SJCRH30 (cell line): ENCODE data around the gene SIN3B. TPM values are rescaled to one million over a fixed set of nuclear protein-coding genes. Genes with fewer than 3 reads are reported as not detected.

Source experiments
- DNase-seq, 2 experiments: peaks; one replicate each; pipeline ENCODE4 v3.0.0-alpha.2; 2015 to 2020
- H3K27ac ChIP-seq: fragments of 250-450 bp; sonication (Bioruptor Pico); 2 replicates; pipeline ENCODE4 v1.5.1; 2020; ENCODE audit warnings: mild to moderate bottlenecking, moderate library complexity
- H3K27me3 ChIP-seq: fragments of 250-450 bp; sonication (Bioruptor Pico); 2 replicates; pipeline ENCODE4 v1.5.1; 2020; ENCODE audit warnings: mild to moderate bottlenecking, moderate library complexity
- H3K36me3 ChIP-seq: fragments of 250-450 bp; sonication (Bioruptor Pico); 2 replicates; pipeline ENCODE4 v1.5.1; 2020; ENCODE audit warnings: mild to moderate bottlenecking, moderate library complexity
- H3K4me1 ChIP-seq: fragments of 250-450 bp; sonication (Bioruptor Pico); 2 replicates; pipeline ENCODE4 v1.5.1; 2020; ENCODE audit warnings: mild to moderate bottlenecking, moderate library complexity
- H3K4me3 ChIP-seq: fragments of 250-450 bp; sonication (Bioruptor Pico); 2 replicates; pipeline ENCODE4 v1.5.1; 2020; ENCODE audit warnings: mild to moderate bottlenecking, moderate library complexity
- H3K9me3 ChIP-seq: fragments of 250-450 bp; sonication (Bioruptor Pico); replicated peaks from 2 replicates; pipeline ENCODE4 v1.5.1; 2020; ENCODE audit warnings: mild to moderate bottlenecking, moderate library complexity
- total RNA-seq: library from RNA; depleted of rRNA; stranded (reverse); fragments of >200 nt; shearing (Covaris generic); gene quantifications from 2 replicates; pipeline ENCODE4 v1.2.3, GENCODE V29; 2014

Gene SIN3B
- total RNA-seq, 1 experiment from 2014 or later, result 36.0 TPM

DNA sequence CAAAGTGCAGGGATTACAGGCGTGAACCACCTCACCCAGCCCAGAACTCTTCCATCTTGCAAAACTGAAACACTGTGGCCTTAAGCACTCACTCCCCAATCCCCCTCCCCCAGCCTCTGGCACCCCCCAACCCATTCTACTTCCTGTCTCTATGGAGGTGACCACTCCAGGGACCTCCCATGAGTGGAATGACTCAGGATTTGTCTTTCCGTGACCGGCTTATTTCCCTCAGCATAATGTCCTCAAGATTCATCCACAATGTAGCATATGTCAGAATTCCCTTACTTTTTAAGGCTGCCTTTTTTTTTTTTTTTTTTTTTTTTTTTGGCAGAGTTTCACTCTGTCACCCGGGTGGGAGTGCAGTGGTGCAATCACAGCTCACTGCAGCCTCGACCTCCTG lies 56.0 kb downstream of the SIN3B start:
- Histone ChIP-seq H3K4me3 (no peak overlapping the region), H3K27me3 (no peaks in the 10 kb centered on the region), H3K27ac (no peak overlapping the region), H3K4me1 (peaks cover 3% of the 10 kb centered on the region; the same call in 1 of the 2 replicates), H3K9me3 (peaks cover 8% of the 10 kb centered on the region; the same call in 1 of the 2 replicates), H3K36me3 (peaks cover 3% of the 10 kb centered on the region)
- no peak for DNase-seq

DNA sequence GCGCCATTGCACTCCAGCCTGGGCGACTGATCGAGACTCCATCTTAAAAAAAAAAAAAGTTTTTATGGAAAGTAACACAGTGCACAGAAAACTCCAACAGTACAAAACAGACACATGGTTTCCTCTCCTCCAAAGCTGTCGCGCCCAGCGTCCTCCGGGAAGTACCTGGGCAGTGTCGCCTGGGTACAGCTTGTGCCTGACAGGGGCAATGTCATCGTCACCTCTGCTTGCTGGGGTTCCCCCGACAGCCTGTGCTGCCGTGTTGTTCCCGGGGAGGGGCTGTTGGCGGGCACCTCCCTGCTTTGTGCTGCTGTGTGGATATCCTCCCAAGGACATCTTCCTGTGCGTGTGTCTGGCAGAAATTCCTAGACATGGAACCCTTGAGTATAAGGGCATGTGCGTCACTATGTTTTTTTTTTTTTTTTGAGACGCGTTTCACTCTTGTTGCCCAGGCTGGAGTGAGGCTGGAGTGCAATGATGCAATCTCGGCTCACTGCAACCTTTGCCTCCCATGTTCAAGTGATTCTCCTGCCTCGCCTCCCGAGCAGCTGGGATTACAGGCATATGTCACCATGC lies 57.2 kb downstream of the SIN3B start:
- Histone ChIP-seq H3K36me3 (no peaks in the 10 kb centered on the region), H3K4me3 (no peak overlapping the region), H3K27ac (no peak overlapping the region), H3K4me1 (peaks cover 3% of the 10 kb centered on the region; the same call in 1 of the 2 replicates), H3K27me3 (no peaks in the 10 kb centered on the region), H3K9me3 (peaks cover 8% of the 10 kb centered on the region; the same call in 1 of the 2 replicates)
- no peak for DNase-seq

DNA sequence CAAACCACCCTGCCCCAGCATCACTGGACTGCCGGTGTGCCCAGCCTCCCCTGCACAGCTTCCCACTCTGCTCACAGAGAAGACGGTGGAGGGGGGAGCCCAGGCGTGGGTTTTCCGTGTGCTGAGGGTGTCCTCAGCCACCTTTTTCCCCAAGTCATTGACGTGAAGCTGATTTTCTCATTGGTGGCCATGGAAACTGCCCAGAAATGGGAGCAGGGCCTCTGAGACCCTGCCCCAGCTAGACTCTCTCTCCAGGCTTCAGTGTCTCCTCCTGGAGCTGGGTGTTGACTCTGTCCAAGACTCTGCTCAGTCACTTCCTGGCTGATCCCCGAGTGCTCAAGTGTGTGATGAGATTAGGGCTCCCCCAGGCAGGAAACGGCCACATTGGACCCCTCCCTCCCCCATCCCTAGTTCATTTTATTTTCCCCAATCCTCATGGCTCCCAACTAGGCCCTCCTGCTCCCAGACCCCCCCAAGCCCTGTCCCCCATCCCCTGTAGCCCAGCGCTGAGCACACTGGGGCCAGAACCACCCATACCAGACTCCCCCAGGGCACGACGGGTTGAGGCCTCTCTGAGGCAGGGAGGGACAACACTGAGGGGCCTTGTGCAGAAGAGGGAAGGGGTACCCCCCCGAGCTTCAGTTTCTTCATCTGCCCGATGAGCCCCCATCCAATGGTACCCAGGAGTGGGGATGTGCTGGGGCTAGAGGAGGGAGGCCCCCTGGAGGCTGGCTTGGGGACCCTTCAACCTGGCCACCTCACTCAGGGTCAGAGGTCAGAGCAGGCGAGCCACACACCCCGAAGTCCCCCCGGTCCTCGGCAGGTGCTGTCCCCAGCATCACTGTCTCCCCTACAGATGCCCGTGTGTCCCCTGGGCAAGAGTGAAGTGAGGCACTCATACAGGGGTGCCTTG lies 58.4 kb downstream of the SIN3B start:
- no peak for DNase-seq
- Histone ChIP-seq H3K4me3 (no peak overlapping the region), H3K4me1 (peaks cover 3% of the 10 kb centered on the region; the same call in 1 of the 2 replicates), H3K9me3 (no peaks in the 10 kb centered on the region), H3K27ac (no peak overlapping the region), H3K27me3 (no peaks in the 10 kb centered on the region), H3K36me3 (no peaks in the 10 kb centered on the region)

DNA sequence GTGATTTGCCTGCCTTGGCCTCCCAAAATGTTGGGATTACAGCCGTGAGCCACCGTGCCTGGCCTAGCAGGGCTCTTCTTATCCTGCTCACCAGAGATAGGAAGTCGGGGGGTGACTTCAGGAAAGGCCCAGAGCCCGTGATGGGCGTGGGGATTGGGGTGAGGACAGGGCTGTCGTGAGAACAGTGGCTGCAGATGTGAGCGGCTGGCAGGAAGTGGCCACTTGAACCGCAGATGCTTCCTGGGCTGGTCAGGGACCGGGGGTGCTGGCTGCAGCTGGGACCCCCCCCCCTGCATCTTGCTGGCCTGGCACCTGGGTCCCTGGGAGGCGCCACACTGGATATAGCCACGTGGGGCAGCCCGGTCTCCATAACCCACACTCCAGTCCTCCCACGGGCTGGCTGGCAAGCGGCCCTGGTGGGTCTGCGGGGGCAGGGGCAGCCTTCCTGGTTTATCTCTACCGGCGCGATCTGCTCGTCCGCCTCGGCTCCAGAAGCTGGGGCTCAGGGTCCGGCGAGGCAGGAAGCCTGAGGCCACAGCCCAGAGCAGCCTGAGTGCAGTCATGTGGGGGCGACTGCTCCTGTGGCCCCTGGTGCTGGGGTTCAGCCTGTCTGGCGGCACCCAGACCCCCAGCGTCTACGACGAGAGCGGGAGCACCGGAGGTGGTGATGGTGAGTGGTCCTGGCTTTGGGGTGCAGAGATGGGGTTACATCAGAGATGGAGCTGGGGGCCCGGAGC lies 59.6 kb downstream of the SIN3B start, which contains the start of gene F2RL3:
F2RL3 (plus strand) TSS at position 371 of the 737 bp plus-strand sequence; CDS start at position 562, 191 bp downstream.
- peaks cover 3% of the 10 kb centered on the region; the same call in 1 of the 2 replicates for H3K4me1 ChIP-seq
- H3K9me3 ChIP-seq, result no peaks in the 10 kb centered on the region
- no peaks in the 10 kb centered on the region for H3K27me3 ChIP-seq
- DNase-seq, result peak; percentile 36 to 47
- no peak within 1 kb of the TSS for H3K27ac ChIP-seq
- H3K4me3 ChIP-seq, result peak within 1 kb of the TSS; percentile 34
- no peaks in the 10 kb centered on the region for H3K36me3 ChIP-seq

DNA sequence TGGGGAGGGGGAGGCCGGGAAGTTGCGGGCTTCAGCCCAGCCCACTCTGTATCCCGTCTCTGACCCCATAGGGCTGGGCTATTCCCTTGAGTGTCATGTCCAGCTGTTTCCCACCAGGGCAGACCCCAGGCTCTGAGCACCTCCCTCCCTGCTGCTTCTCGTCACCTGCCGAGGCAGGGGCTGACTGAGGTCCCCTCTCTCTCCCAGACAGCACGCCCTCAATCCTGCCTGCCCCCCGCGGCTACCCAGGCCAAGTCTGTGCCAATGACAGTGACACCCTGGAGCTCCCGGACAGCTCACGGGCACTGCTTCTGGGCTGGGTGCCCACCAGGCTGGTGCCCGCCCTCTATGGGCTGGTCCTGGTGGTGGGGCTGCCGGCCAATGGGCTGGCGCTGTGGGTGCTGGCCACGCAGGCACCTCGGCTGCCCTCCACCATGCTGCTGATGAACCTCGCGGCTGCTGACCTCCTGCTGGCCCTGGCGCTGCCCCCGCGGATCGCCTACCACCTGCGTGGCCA lies 60.2 kb downstream of the SIN3B start:
- Histone ChIP-seq H3K9me3 (no peaks in the 10 kb centered on the region), H3K27ac (no peak overlapping the region), H3K4me3 (peak overlapping the region; percentile 34; the same call in 1 of the 2 replicates), H3K4me1 (peaks cover 3% of the 10 kb centered on the region; the same call in 1 of the 2 replicates), H3K27me3 (no peaks in the 10 kb centered on the region), H3K36me3 (no peaks in the 10 kb centered on the region)
- peak in 1 of 2 experiments; percentile 20 for DNase-seq

DNA sequence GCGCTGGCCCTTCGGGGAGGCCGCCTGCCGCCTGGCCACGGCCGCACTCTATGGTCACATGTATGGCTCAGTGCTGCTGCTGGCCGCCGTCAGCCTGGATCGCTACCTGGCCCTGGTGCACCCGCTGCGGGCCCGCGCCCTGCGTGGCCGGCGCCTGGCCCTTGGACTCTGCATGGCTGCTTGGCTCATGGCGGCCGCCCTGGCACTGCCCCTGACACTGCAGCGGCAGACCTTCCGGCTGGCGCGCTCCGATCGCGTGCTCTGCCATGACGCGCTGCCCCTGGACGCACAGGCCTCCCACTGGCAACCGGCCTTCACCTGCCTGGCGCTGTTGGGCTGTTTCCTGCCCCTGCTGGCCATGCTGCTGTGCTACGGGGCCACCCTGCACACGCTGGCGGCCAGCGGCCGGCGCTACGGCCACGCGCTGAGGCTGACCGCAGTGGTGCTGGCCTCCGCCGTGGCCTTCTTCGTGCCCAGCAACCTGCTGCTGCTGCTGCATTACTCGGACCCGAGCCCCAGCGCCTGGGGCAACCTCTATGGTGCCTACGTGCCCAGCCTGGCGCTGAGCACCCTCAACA lies 60.8 kb downstream of the SIN3B start:
- Histone ChIP-seq H3K4me1 (peaks cover 3% of the 10 kb centered on the region; the same call in 1 of the 2 replicates), H3K36me3 (no peaks in the 10 kb centered on the region), H3K9me3 (no peaks in the 10 kb centered on the region), H3K27me3 (no peaks in the 10 kb centered on the region), H3K4me3 (no peak overlapping the region), H3K27ac (no peak overlapping the region)
- DNase-seq, result no peak

DNA sequence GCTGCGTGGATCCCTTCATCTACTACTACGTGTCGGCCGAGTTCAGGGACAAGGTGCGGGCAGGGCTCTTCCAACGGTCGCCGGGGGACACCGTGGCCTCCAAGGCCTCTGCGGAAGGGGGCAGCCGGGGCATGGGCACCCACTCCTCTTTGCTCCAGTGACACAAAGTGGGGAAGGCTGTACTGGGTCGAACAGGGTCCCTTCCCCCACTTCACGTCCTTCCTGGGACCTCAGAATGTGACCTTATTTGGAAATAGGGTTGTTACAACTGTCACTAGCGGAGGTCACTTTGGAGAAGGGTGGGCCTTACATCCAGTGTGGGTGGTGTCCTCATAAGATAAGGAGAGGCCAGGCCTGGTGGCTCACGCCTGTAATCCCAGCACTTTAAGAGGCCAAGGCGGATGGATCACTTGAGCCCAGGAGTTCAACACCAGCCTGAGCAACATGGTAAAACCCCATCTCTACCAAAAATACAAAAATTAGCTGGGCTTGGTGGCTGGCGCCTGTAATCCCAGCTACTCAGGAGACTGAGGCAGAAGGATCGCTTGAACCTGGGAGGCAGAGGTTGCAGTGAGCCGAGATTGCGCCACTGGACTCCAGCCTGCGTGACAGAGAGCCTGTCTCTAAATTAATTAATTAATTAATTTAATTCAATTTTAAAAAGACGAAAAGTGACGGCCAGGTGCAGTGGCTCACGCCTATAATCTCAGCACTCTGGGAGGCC lies 61.4 kb downstream of the SIN3B start:
- no peak for DNase-seq
- no peak overlapping the region for H3K27ac ChIP-seq
- H3K9me3 ChIP-seq, result no peaks in the 10 kb centered on the region
- H3K4me1 ChIP-seq, result peaks cover 3% of the 10 kb centered on the region; the same call in 1 of the 2 replicates
- H3K27me3 ChIP-seq, result no peaks in the 10 kb centered on the region
- H3K4me3 ChIP-seq, result no peak overlapping the region
- no peaks in the 10 kb centered on the region for H3K36me3 ChIP-seq

DNA sequence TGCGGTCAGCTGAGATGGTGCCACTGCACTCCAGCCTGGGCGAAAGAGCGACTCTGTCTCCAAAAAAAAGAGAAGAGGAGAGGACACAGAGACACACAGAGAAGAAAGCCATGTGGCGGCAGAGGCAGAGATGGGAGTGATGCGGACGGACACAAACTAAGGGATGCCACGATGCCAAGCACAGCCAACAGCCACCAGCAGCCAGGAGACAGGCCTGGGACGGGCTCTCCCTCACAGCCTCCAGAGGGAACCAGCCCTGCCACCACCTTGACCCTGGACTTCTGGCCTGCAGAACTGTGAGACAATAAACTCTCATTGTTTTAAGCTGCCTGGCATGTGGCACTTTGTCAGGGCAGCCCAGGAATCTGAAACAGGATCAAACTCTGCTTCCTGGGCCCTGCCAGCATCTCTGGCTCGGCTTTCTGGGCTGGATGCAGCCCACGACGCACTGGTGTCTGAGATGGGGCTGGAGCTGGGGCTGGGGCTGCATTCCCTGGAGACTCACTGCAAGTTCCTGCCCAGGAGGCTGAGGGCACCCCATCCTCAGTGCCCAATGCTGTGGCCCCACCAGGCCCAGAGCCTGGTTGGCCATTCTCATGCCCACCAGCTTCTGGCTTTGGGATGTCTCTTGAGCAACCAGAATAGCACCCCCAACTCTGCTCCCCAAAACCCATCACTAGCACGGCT lies 62.6 kb downstream of the SIN3B start:
- Histone ChIP-seq H3K9me3 (no peaks in the 10 kb centered on the region), H3K27ac (no peak overlapping the region), H3K27me3 (no peaks in the 10 kb centered on the region), H3K36me3 (no peaks in the 10 kb centered on the region), H3K4me3 (no peak overlapping the region), H3K4me1 (peaks cover 3% of the 10 kb centered on the region; the same call in 1 of the 2 replicates)
- DNase-seq, result no peak

DNA sequence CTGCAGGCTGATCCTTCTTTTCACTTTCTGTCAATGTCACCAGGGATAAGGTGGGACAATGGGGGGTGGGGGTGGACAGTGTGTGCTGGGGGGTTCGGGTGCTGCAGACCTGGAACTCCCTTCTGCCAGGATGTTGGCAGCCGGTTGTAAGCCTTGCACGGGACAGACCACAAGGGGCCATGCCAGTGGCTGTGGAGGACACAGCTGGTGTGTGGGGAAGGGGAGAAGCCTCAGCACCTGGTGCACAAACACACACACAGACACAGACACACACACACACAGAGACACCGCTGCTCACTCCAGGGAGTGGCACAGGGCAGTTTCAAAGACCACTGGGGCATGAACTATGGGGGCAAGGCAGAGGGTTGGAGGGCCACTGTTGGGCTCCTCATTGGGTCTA lies 63.2 kb downstream of the SIN3B start:
- Histone ChIP-seq H3K4me1 (peaks cover 3% of the 10 kb centered on the region; the same call in 1 of the 2 replicates), H3K4me3 (no peak overlapping the region), H3K36me3 (no peaks in the 10 kb centered on the region), H3K9me3 (no peaks in the 10 kb centered on the region), H3K27me3 (no peaks in the 10 kb centered on the region), H3K27ac (no peak overlapping the region)
- DNase-seq, result no peak

DNA sequence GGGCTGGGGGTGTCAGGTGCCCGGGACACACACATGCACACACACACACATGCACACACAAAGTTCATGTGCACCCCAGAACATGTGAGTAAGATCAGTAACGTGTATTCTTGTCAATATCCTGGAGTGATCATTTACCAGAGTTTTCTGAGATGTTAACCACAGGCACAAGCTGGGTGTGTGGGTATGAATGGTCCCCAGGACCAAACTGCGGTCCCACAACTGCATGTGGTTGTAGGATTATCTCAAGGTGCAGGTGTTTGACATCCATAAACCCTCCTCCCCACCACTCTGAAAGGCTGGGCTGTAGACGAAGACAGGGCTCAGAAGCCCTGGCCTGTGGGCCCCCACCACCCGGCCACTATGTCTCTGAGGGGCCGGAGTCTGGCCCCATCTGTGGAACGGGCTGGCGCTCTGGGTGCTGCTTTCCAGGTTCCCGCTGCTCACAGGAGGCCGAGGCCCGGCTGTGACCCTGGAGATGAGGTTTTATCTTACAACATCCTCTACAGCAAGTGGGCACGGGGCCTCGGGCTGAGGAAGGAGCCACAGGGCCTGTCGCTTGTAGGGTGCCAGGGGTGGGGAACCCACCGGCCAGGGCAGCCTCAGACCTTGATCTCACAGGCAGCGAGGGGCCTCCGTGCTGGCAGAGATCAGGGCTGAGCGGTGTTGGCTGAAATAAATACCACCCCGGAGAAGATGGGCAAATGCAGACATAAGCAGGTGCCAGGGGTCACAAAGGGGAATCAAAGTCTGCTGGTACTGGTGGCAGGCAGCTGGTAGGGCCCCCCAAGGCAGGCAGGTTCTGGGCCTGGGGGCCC lies 63.9 kb downstream of the SIN3B start:
- H3K36me3 ChIP-seq, result no peaks in the 10 kb centered on the region
- no peaks in the 10 kb centered on the region for H3K9me3 ChIP-seq
- no peak for DNase-seq
- peaks cover 3% of the 10 kb centered on the region; the same call in 1 of the 2 replicates for H3K4me1 ChIP-seq
- H3K27me3 ChIP-seq, result no peaks in the 10 kb centered on the region
- no peak overlapping the region for H3K4me3 ChIP-seq
- H3K27ac ChIP-seq, result no peak overlapping the region

DNA sequence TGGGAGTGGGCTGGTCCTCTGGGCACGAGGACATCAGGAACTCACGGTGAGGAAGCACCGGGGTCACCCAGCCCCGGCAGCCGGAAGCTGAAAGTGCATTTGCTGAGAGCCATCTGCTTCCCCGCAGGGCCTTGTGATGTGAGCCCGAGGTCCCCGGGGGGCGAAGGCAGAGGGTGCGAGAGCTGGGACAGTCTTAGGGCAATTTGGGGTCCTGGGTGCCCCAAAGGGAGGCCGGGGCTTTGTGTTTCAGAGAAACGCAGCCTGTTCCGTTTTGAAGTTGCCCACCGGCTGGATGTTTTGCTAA lies 64.4 kb downstream of the SIN3B start:
- H3K36me3 ChIP-seq, result no peaks in the 10 kb centered on the region
- no peaks in the 10 kb centered on the region for H3K27me3 ChIP-seq
- H3K27ac ChIP-seq, result no peak overlapping the region
- no peaks in the 10 kb centered on the region for H3K9me3 ChIP-seq
- peaks cover 3% of the 10 kb centered on the region; the same call in 1 of the 2 replicates for H3K4me1 ChIP-seq
- DNase-seq, result no peak
- H3K4me3 ChIP-seq, result no peak overlapping the region

DNA sequence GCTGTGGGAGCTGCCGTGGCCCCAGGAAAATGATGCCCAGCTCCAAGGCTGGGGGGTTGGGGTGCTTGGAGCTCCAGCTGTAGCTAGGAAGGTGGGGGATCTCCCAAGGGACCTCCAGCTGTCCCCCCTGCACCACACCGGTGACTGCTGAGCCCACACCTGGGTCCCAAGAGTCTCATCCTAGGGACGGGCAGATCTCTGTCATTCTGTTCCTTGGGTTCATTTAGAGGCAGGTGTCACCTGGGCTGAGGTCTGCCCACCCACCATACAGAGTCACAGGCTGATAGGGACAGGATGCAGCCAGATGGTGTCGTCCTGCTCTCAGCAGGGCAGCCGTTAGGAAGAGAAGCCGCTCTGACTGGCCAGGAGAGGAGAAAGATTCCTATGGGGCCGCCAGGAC lies 64.9 kb downstream of the SIN3B start:
- H3K4me1 ChIP-seq, result no peaks in the 10 kb centered on the region; the same call in 1 of the 2 replicates
- no peak overlapping the region for H3K4me3 ChIP-seq
- H3K36me3 ChIP-seq, result no peaks in the 10 kb centered on the region
- H3K9me3 ChIP-seq, result no peaks in the 10 kb centered on the region
- no peak overlapping the region for H3K27ac ChIP-seq
- no peak for DNase-seq
- no peaks in the 10 kb centered on the region for H3K27me3 ChIP-seq
